Measurements from ENCODE around the gene SUMO3. TPM values are rescaled to one million over a fixed set of nuclear protein-coding genes. Genes with fewer than 3 reads are reported as not detected.
A peak's percentile ranks its signal among the peaks of the same experiment; 100 is the strongest.

SUMO3 gene
- total RNA-seq, 1 experiment from 2014 or later, result 82.9 TPM

DNA sequence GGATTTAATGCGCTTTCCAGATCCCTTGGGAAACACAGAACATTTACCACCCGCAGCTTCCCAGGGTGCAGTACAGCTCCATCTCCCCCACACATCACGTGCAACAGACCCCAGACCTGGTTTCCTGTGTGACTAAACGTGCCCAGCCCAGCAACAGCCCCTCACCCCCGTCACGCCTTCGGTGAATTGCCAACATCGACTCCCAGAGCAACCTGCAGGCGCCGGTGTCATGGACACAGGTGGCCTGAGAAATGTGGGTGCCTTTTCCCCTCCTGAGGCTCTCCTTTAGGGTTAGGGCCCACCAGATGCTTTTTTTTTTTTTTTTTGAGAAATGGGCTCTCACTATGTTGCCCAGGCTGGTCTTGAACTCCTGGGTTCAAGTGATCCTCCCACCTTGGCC lies 24.2 kb upstream of the SUMO3 start:
- no peak overlapping the region for H3K56ac ChIP-seq (ENCODE audit: insufficient read length, low read depth, low read length)
- no peak overlapping the region for H3K9ac ChIP-seq (ENCODE audit: extremely low read depth, insufficient read length, low read length)
- H3T11ph ChIP-seq (ENCODE audit: low read length), result no peak overlapping the region
- H4K5ac ChIP-seq (ENCODE audit: insufficient read length, low read depth, low read length), result no peak overlapping the region
- DNase-seq, result no peak
- peaks cover 3% of the 10 kb centered on the region; the same call in 1 of the 2 replicates for H3K27me3 Mint-ChIP-seq (ENCODE audit: low read depth)
- H2BK120ac ChIP-seq (ENCODE audit: low read depth, low read length, poor library complexity, severe bottlenecking), result no peak overlapping the region
- no peak overlapping the region for H2BK12ac ChIP-seq (ENCODE audit: insufficient read length, low read depth, low read length)
- no peak overlapping the region for H2BK5ac ChIP-seq (ENCODE audit: insufficient read length, low read length)
- no peaks in the 10 kb centered on the region for H3K23me2 ChIP-seq (ENCODE audit: insufficient read length, low read depth, low read length, poor library complexity, severe bottlenecking)
- 0 out of 2 replicates have a peak, but pooled peaks cover 2% of the 10 kb centered on the region for H3K4me1 ChIP-seq (ENCODE audit: insufficient read depth, low read length)
- H2AK5ac ChIP-seq (ENCODE audit: insufficient read length, low read length), result no peak overlapping the region
- no peaks in the 10 kb centered on the region for H4K20me1 ChIP-seq (ENCODE audit: control insufficient read depth, insufficient read depth, insufficient read length)
- H3K9me3 Mint-ChIP-seq, result no peaks in the 10 kb centered on the region
- H4K91ac ChIP-seq (ENCODE audit: insufficient read length, low read depth, low read length), result no peak overlapping the region
- no peaks in the 10 kb centered on the region for H3K27me3 ChIP-seq (ENCODE audit: insufficient read depth, low read length)
- H3K18ac ChIP-seq (ENCODE audit: insufficient read length, low read depth, low read length), result no peak overlapping the region
- H3K27ac ChIP-seq (ENCODE audit: insufficient read length, low read depth, low read length), result no peak overlapping the region
- H3K4ac ChIP-seq (ENCODE audit: low read depth, low read length), result no peak overlapping the region
- TF ChIP-seq, protein P1, sequence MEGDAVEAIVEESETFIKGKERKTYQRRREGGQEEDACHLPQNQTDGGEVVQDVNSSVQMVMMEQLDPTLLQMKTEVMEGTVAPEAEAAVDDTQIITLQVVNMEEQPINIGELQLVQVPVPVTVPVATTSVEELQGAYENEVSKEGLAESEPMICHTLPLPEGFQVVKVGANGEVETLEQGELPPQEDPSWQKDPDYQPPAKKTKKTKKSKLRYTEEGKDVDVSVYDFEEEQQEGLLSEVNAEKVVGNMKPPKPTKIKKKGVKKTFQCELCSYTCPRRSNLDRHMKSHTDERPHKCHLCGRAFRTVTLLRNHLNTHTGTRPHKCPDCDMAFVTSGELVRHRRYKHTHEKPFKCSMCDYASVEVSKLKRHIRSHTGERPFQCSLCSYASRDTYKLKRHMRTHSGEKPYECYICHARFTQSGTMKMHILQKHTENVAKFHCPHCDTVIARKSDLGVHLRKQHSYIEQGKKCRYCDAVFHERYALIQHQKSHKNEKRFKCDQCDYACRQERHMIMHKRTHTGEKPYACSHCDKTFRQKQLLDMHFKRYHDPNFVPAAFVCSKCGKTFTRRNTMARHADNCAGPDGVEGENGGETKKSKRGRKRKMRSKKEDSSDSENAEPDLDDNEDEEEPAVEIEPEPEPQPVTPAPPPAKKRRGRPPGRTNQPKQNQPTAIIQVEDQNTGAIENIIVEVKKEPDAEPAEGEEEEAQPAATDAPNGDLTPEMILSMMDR (conservative IDR thresholded peaks at IDR 0.05), result no peak
- no peaks in the 10 kb centered on the region for H3K9me3 ChIP-seq (ENCODE audit: control insufficient read depth, low read depth, low read length)
- peaks cover 13 to 21% of the 10 kb centered on the region in 2 experiments for H3K4me1 Mint-ChIP-seq
- no peaks in the 10 kb centered on the region for H3K79me2 ChIP-seq (ENCODE audit: insufficient read depth, low read length)
- no peaks in the 10 kb centered on the region for H3K36me3 Mint-ChIP-seq (ENCODE audit: insufficient read depth in 1 of 3, low read depth in 3 of 3)
- no peak overlapping the region for H3K4me3 Mint-ChIP-seq
- H3K23ac ChIP-seq (ENCODE audit: insufficient read length, low read depth, low read length), result no peak overlapping the region
- WGBS (ENCODE audit: extremely low coverage, insufficient read length, low lambda C conversion rate), result no CpG with 5 or more reads among the region's 10 CpGs
- H2BK15ac ChIP-seq (ENCODE audit: low read depth, low read length), result no peak overlapping the region
- H2AFZ ChIP-seq (ENCODE audit: low read length), result no peak overlapping the region
- H3K4me2 ChIP-seq (ENCODE audit: insufficient read depth, insufficient read length, low read length), result no peak overlapping the region
- H2BK20ac ChIP-seq (ENCODE audit: low read depth, low read length, poor library complexity, severe bottlenecking), result no peak overlapping the region
- H3K79me1 ChIP-seq (ENCODE audit: insufficient read depth, low read depth, low read length, poor library complexity, severe bottlenecking), result no peaks in the 10 kb centered on the region
- no peak overlapping the region for H3K14ac ChIP-seq (ENCODE audit: insufficient read depth, low read length)
- H3K27ac Mint-ChIP-seq, result peak overlapping the region in 1 of 3 experiments; percentile 97; a peak in 2 of 7 replicates
- H4K8ac ChIP-seq (replicated peaks; ENCODE audit: insufficient read length, low read depth, low read length), result no peak overlapping the region
